ENCODE measurements around the gene PLEKHB1. TPM values are rescaled to one million over a fixed set of nuclear protein-coding genes. Genes with fewer than 3 reads are reported as not detected.

The PLEKHB1 gene
- total RNA-seq, 3 donors from 2014 or later (not counting 1 experiment from before 2014, with no cell fraction given), result 2.9 to 4.3 (median 3.9) TPM

- Mint-ChIP-seq H3K27me3 (ENCODE audit: low read depth in 2 of 2) (no peaks in the 10 kb centered on the region), H3K27ac (no peak overlapping the region), H3K36me3 (no peaks in the 10 kb centered on the region), H3K4me1 (peaks cover 0 to 7% of the 10 kb centered on the region in 2 donors), H3K9me3 (no peaks in the 10 kb centered on the region), H3K4me3 (no peak overlapping the region)
- Histone ChIP-seq H3K36me3 (ENCODE audit: control insufficient read depth, insufficient read depth, low read length) (no peaks in the 10 kb centered on the region), H3K4me1 (ENCODE audit: control insufficient read depth, insufficient read depth, low read length) (peaks cover 12% of the 10 kb centered on the region), H3K9me3 (ENCODE audit: control insufficient read depth, insufficient read depth, low read length) (no peaks in the 10 kb centered on the region), H3K27me3 (ENCODE audit: control insufficient read depth, insufficient read depth, low read length) (peaks cover 7% of the 10 kb centered on the region), H3K27ac (ENCODE audit: low read length) (no peak overlapping the region), H3K4me3 (ENCODE audit: low read length) (no peak overlapping the region)
- 98% methylated on average over 3 of the region's 3 CpGs for WGBS (ENCODE audit: insufficient coverage)
- intact Hi-C loops (cut with micrococcal nuclease), result no loop called here
- DNase-seq (no peak), ATAC-seq (no peak)
- no peak for TF ChIP-seq CTCF (IDR thresholded peaks at IDR 0.05)
Measured at GRCh38 chr11:73662445-73663157, 16.2 kb downstream of the PLEKHB1 start.

- no peaks in the 10 kb centered on the region for H3K36me3 Mint-ChIP-seq
- intact Hi-C loops (cut with micrococcal nuclease), result no loop called here
- H3K9me3 ChIP-seq (ENCODE audit: control insufficient read depth, insufficient read depth, low read length), result no peaks in the 10 kb centered on the region
- no peak overlapping the region for H3K4me3 Mint-ChIP-seq
- H3K9me3 Mint-ChIP-seq, result no peaks in the 10 kb centered on the region
- TF ChIP-seq CTCF (IDR thresholded peaks at IDR 0.05), result no peak
- no peak overlapping the region for H3K27ac ChIP-seq (ENCODE audit: low read length)
- H3K4me3 ChIP-seq (ENCODE audit: low read length), result no peak overlapping the region
- DNase-seq, result no peak
- peaks cover 0 to 7% of the 10 kb centered on the region in 2 donors for H3K4me1 Mint-ChIP-seq
- H3K4me1 ChIP-seq (ENCODE audit: control insufficient read depth, insufficient read depth, low read length), result peaks cover 12% of the 10 kb centered on the region
- no peak for ATAC-seq
- peaks cover 7% of the 10 kb centered on the region for H3K27me3 ChIP-seq (ENCODE audit: control insufficient read depth, insufficient read depth, low read length)
- WGBS (ENCODE audit: insufficient coverage), result 87% methylated on average over 3 of the region's 3 CpGs
- H3K36me3 ChIP-seq (ENCODE audit: control insufficient read depth, insufficient read depth, low read length), result no peaks in the 10 kb centered on the region
- no peaks in the 10 kb centered on the region for H3K27me3 Mint-ChIP-seq (ENCODE audit: low read depth in 2 of 2)
- no peak overlapping the region for H3K27ac Mint-ChIP-seq
Measured at GRCh38 chr11:73663604-73664495, 17.5 kb downstream of the PLEKHB1 start.

- Histone ChIP-seq H3K4me3 (ENCODE audit: low read length) (no peak overlapping the region), H3K27me3 (ENCODE audit: control insufficient read depth, insufficient read depth, low read length) (peaks cover 7% of the 10 kb centered on the region), H3K4me1 (ENCODE audit: control insufficient read depth, insufficient read depth, low read length) (peaks cover 12% of the 10 kb centered on the region), H3K27ac (ENCODE audit: low read length) (no peak overlapping the region), H3K9me3 (ENCODE audit: control insufficient read depth, insufficient read depth, low read length) (no peaks in the 10 kb centered on the region), H3K36me3 (ENCODE audit: control insufficient read depth, insufficient read depth, low read length) (no peaks in the 10 kb centered on the region)
- no peak overlapping the region for H3K4me3 Mint-ChIP-seq
- no peaks in the 10 kb centered on the region for H3K27me3 Mint-ChIP-seq (ENCODE audit: low read depth in 2 of 2)
- intact Hi-C loops (cut with micrococcal nuclease), result no loop called here
- no peaks in the 10 kb centered on the region for H3K36me3 Mint-ChIP-seq
- no peak for TF ChIP-seq CTCF (IDR thresholded peaks at IDR 0.05)
- DNase-seq, result no peak
- peaks cover 0 to 7% of the 10 kb centered on the region in 2 donors for H3K4me1 Mint-ChIP-seq
- no peaks in the 10 kb centered on the region for H3K9me3 Mint-ChIP-seq
- no peak for ATAC-seq
- peak overlapping the region in 1 of 2 donors; percentile 15 for H3K27ac Mint-ChIP-seq
Measured at GRCh38 chr11:73664877-73665276, 18.5 kb downstream of the PLEKHB1 start.

Measured in natural killer cell (primary cell).